SW480 (cell line): ENCODE data around the gene RAP1A.
"Not testable (repeated sequence)": the region's sequence is repeated elsewhere in the genome, so short reads cannot be mapped to it uniquely, and the experiment has no call there.

Experiments
- DNase-seq: peaks from one replicate; pipeline ENCODE4 v3.0.0-alpha.2; 2016; ENCODE audit warnings: low spot score

Gene RAP1A

GRCh38 chr1:111665497-111665896, 45.9 kb downstream of the RAP1A start:
- no peak for DNase-seq

- no peak for DNase-seq
Observed at GRCh38 chr1:111666828-111667227, 47.2 kb downstream of the RAP1A start.

DNA sequence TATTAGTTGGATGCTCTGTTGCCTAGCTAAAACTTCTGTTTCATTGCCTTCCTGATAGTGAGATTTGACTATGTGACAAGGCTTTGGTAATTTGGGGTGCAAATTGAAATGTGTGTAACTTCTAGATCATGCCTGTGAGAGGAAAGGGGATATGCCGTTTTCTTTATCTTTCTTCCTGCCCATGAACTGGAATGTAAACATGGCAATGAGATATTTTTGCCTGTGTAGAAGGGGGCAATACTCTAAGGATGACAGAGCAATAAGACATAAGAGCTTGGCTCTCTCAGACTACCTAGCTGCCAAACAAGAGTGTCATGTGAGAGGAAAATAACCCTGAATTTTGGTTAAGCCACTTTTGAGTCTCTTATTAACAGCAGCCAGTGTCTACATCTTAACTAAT, 49.7 kb downstream of the RAP1A start:
- DNase-seq = no peak

DNA sequence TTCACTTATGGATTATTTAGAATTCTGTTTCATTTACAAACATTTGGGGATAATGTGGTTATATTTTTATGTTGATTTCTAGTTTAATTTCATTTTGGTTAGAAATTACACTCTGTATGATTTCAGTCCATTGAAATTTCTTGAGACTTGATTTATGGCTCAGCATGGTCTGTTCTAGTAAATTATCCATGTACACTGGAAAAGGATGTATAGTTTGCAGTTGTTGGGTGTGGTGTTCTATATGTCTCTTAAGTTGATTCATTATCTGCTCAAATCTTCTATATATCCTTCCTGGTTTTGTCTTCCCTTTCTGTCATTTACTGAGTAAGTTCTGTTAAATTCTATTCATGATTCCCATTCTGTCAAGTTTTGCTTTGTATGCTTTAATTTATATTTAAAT, 52.3 kb downstream of the RAP1A start:
- no peak for DNase-seq

DNA sequence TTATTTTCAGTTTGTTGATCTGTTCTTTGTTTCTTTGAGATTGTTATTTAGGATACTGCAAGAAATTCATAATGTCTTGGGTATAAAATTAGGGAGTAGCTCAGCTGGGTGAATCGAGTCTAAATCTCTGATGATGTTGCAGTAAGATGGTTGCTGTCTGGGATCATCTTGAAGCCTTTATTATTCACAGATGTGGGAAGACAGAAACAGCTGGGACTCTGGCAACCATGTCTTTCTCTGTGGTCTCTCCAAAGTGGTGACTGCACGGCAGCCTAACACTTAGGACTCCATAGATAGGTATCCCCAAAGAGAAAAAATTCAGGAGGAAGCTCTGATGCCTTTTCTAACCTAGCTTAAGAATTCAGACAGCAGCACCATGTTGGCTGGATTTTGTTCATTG, 52.7 kb downstream of the RAP1A start:
- no peak for DNase-seq

DNA sequence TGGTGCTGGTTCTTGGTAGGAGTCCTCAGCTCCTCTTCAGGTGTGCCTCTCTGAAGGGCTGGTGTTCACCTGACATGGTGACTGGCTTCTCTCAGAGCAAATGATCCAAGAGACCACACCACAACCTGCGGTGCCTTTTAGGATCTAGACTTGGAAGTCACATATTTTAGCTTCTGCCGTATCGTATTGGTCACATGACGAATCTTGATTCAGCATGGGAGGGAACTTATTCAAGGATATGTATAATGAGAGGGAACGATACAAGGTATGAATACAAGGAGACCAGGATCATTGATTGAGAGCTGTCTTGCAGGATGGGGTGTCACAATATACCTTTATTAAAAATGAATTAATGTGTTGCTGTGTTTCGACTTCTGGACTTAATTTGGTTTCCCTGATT, 58.0 kb downstream of the RAP1A start:
- no peak for DNase-seq

- no peak for DNase-seq
Observed at GRCh38 chr1:111679541-111679940, 60.0 kb downstream of the RAP1A start.

- DNase-seq = not testable (repeated sequence)
Observed at GRCh38 chr1:111680212-111680800, 60.7 kb downstream of the RAP1A start.

GRCh38 chr1:111685293-111686153, 65.9 kb downstream of the RAP1A start:
- DNase-seq = not testable (repeated sequence)

GRCh38 chr1:111690306-111690617, 70.7 kb downstream of the RAP1A start:
- DNase-seq = no peak

DNA sequence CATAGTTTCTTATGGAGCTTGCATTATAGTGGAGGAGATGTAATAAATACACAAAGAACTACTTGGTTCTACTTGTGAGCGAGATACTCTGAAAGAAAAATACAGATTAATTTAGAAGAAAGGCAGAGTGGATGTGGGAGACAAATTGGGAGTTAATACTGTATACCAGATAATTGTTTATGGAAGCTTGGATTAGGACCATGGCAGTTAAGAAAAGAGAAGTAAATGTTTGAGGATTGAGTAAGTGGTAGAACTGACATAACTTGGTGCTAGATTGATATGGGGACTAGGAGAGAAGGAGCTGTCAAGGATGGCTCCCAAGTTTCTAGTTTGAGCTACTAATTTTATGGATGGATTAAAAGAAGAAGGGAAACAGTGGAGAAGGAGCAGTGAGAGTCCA, 72.3 kb downstream of the RAP1A start:
- no peak for DNase-seq

- DNase-seq = no peak
Observed at GRCh38 chr1:111695801-111696200, 76.2 kb downstream of the RAP1A start.

DNA sequence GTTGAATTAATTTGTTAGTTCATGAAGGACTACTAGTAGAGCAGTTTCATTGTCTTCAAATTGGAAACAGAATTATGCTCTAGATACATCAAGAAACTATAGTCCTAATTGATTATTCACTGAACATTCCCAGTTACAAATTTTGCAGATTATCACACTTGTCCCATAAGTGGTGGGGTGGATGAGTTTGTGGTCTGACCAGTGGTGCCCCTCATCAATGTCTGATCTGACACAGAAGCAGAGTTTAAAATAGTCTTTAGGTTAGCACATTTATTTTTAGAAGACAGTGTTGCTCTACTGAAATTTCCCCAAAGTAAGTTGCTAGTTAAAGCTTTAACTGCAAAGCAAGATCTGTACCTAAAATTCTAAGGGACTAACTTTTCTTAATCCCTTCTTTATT, 76.7 kb downstream of the RAP1A start:
- DNase-seq = no peak

- DNase-seq = no peak
Observed at GRCh38 chr1:111699268-111699667, 79.7 kb downstream of the RAP1A start.

DNA sequence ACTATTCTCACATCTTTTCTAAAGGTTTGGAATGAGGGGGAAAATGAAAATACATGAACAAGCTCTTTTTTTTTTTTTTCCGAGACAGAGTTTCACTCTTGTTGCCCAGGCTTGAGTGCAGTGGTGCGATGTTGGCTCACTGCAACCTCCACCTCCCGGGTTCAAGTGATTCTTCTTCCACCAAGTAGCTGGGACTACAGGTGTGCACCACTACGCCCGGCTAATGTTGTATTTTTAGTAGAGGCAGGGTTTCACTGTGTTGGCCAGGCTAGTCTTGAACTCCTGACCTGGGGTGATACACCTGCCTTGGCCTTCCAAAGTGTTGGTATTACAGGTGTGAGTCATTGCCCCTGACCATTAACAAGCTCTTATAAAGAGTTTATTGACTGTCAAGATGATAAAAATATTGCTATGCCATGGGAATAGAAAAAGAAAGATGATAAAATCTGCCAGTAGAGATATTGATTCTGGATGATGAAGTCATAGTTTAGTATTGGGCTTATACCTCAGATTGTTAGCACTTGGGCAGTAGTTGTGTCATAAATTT, 83.0 kb downstream of the RAP1A start:
- no peak for DNase-seq

- no peak for DNase-seq
Observed at GRCh38 chr1:111704240-111704639, 84.7 kb downstream of the RAP1A start.

GRCh38 chr1:111704776-111705175, 85.2 kb downstream of the RAP1A start:
- peak; percentile 58 for DNase-seq

GRCh38 chr1:111705841-111706240, 86.3 kb downstream of the RAP1A start:
- no peak for DNase-seq

- no peak for DNase-seq
Observed at GRCh38 chr1:111706921-111707320, 87.3 kb downstream of the RAP1A start.

DNA sequence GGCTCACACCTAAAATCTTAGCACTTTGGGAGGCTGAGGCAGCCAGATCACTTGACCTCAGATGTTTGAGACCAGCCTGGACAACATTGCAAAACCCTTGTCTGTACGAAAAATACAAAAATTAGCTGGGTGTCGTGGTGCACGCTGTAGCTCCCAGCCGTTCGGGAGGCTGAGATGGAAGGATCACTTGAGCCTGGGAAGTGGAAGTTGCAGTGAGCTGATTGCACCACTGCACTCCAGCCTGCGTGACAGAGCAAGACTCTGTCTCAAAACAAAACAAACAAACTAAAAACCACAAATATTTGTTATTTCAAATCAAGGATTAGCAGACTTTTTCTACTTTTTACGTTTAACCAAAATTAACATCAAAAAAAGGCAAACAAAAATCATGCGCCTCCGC, 88.3 kb downstream of the RAP1A start:
- no peak for DNase-seq

DNA sequence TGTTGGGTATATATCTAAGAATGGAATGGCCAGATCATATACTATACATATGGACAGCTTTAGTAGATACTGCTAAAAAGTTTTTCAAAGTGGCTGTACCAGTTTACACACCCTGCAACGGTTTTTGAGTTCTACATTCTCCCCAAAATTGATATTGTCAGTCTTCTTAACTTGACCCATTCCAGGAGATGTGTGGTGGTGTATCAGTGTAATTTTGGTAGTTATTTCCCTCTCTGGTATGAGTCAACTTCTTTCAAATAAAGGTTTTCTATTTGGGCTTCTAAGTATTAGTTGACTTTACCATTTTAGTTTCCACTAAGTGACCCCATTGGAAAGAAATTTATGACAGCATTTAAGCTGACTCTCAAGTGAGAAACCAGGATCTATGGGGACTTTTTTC, 90.4 kb downstream of the RAP1A start:
- no peak for DNase-seq

DNA sequence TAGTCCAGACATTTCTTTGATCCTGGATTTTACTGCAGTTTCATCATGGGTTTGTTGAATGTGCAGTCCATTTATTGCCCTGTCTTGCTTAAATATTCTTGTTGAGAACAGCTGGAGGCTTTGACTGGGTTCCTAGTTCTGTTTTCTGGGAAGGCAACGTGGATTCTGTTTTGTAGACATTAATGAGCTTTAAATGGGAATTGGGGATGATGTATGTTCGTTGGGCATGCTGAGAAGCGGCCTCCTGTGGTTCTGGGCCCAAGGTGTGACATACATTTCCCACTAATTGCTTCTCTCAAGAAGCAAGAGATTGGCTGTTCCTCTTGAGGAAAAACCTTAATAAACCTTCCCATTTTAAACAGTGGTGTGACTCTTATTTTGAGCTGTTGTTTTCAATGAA, 96.7 kb downstream of the RAP1A start:
- no peak for DNase-seq

DNA sequence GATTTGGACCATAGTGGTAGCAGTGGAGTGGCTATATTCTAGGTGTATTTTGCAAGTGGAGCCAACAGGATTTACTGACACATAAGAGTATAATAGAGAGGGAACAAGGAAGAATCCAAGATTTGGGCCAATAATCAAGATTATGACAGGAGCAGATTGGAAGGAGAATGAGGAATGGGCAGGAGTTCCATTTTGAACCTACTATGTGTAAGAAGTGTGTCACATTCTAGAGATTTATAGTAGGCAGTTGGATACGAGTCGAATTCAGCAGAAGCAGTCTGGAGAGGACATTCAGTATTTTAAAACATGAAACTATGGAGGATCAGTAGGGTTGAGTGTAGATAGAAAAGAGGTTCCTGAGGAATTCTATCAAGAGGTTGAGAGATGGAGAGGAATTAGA, 97.9 kb downstream of the RAP1A start:
- no peak for DNase-seq

GRCh38 chr1:111719135-111719534, 99.5 kb downstream of the RAP1A start:
- no peak for DNase-seq
